ENCODE results near the gene FAM222B. TPM values are rescaled to one million over a fixed set of nuclear protein-coding genes. Genes with fewer than 3 reads are reported as not detected.

The FAM222B gene
- total and polyA plus RNA-seq, 9 of the 15 experiments (the other 6 are each of a cell fraction or from before 2014, with no cell fraction given): 4.0 to 34.6 (median 7.5) TPM

- TF ChIP-seq SIX5 (IDR thresholded peaks at IDR 0.05; ENCODE audit: borderline replicate concordance in 1 of 2, insufficient read depth in 1 of 2, low read depth in 1 of 2, low read length in 2 of 2) (no peak), ZBTB40 (IDR thresholded peaks at IDR 0.05) (no peak), ZBTB40 (CRISPR knock-in tag; IDR thresholded peaks at IDR 0.05) (no peak), RFX7 (CRISPR knock-in tag; IDR thresholded peaks at IDR 0.05) (no peak), MTA2 (IDR thresholded peaks at IDR 0.05; ENCODE audit: low read depth) (no peak), SAP30 (IDR thresholded peaks at IDR 0.05; ENCODE audit: borderline replicate concordance, insufficient read depth, low read depth, low read length, poor library complexity, severe bottlenecking) (no peak), HMG20A (CRISPR knock-in tag; conservative IDR thresholded peaks at IDR 0.05) (no peak), LCOR (CRISPR knock-in tag; IDR thresholded peaks at IDR 0.05) (no peak), NKRF (IDR thresholded peaks at IDR 0.05; ENCODE audit: borderline replicate concordance) (no peak), ZNF398 (CRISPR knock-in tag; IDR thresholded peaks at IDR 0.05) (no peak), SNIP1 (IDR thresholded peaks at IDR 0.05; ENCODE audit: low read depth) (no peak), CAMTA2 (CRISPR knock-in tag; conservative IDR thresholded peaks at IDR 0.05) (no peak), RBM22 (IDR thresholded peaks at IDR 0.05; ENCODE audit: low read depth, low read length, poor library complexity, severe bottlenecking) (no peak), ZNF76 (CRISPR knock-in tag; IDR thresholded peaks at IDR 0.05; ENCODE audit: borderline replicate concordance) (no peak), MIER1 (IDR thresholded peaks at IDR 0.05; ENCODE audit: low read depth) (no peak)
Measured at GRCh38 chr17:28735242-28735722, 107.3 kb downstream of the FAM222B start (continued).

Data from K562 (cell line).